ENCODE data around the gene EIF3F.

The EIF3F gene

GRCh38 chr11:7967826-7968225 lies 19.3 kb upstream of the EIF3F start:
- Histone ChIP-seq H3K27ac (ENCODE audit: low read length) (no peak overlapping the region), H3K9me3 (ENCODE audit: control insufficient read depth, insufficient read depth, low read length) (no peaks in the 10 kb centered on the region), H3K27me3 (ENCODE audit: control insufficient read depth, insufficient read depth, low read length) (no peaks in the 10 kb centered on the region), H3K4me1 (ENCODE audit: control insufficient read depth, insufficient read depth, low read length) (peaks cover 2% of the 10 kb centered on the region), H3K4me3 (ENCODE audit: low read length) (no peak overlapping the region), H3K36me3 (ENCODE audit: control insufficient read depth, insufficient read depth, low read length) (no peaks in the 10 kb centered on the region)
- DNase-seq (ENCODE audit: low read depth, low spot score), result no peak

- Histone ChIP-seq H3K27me3 (ENCODE audit: control insufficient read depth, insufficient read depth, low read length) (no peaks in the 10 kb centered on the region), H3K27ac (ENCODE audit: low read length) (no peak overlapping the region), H3K36me3 (ENCODE audit: control insufficient read depth, insufficient read depth, low read length) (no peaks in the 10 kb centered on the region), H3K4me1 (ENCODE audit: control insufficient read depth, insufficient read depth, low read length) (peaks cover 2% of the 10 kb centered on the region), H3K9me3 (ENCODE audit: control insufficient read depth, insufficient read depth, low read length) (no peaks in the 10 kb centered on the region), H3K4me3 (ENCODE audit: low read length) (no peak overlapping the region)
- WGBS (ENCODE audit: insufficient coverage, insufficient read length), result no CpG with 5 or more reads among the region's 2 CpGs
- DNase-seq (ENCODE audit: low read depth, low spot score), result no peak
Observed at GRCh38 chr11:7968686-7969085, 18.5 kb upstream of the EIF3F start.

- H3K27me3 ChIP-seq (ENCODE audit: control insufficient read depth, insufficient read depth, low read length), result no peaks in the 10 kb centered on the region
- H3K27ac ChIP-seq (ENCODE audit: low read length), result no peak overlapping the region
- H3K36me3 ChIP-seq (ENCODE audit: control insufficient read depth, insufficient read depth, low read length), result no peaks in the 10 kb centered on the region
- no peaks in the 10 kb centered on the region for H3K9me3 ChIP-seq (ENCODE audit: control insufficient read depth, insufficient read depth, low read length)
- H3K4me3 ChIP-seq (ENCODE audit: low read length), result no peak overlapping the region
- no peak for DNase-seq (ENCODE audit: low read depth, low spot score)
- peaks cover 2% of the 10 kb centered on the region for H3K4me1 ChIP-seq (ENCODE audit: control insufficient read depth, insufficient read depth, low read length)
- no CpG with 5 or more reads among the region's 3 CpGs for WGBS (ENCODE audit: insufficient coverage, insufficient read length)
Observed at GRCh38 chr11:7969756-7970646, 17.1 kb upstream of the EIF3F start.

- Histone ChIP-seq H3K36me3 (ENCODE audit: control insufficient read depth, insufficient read depth, low read length) (no peaks in the 10 kb centered on the region), H3K9me3 (ENCODE audit: control insufficient read depth, insufficient read depth, low read length) (no peaks in the 10 kb centered on the region), H3K27ac (ENCODE audit: low read length) (no peak overlapping the region), H3K27me3 (ENCODE audit: control insufficient read depth, insufficient read depth, low read length) (no peaks in the 10 kb centered on the region), H3K4me3 (ENCODE audit: low read length) (no peak overlapping the region), H3K4me1 (ENCODE audit: control insufficient read depth, insufficient read depth, low read length) (peaks cover 2% of the 10 kb centered on the region)
- DNase-seq (ENCODE audit: low read depth, low spot score), result no peak
Observed at GRCh38 chr11:7971846-7972245, 15.3 kb upstream of the EIF3F start.

GRCh38 chr11:7973011-7973410 lies 14.1 kb upstream of the EIF3F start:
- no peaks in the 10 kb centered on the region for H3K36me3 ChIP-seq (ENCODE audit: control insufficient read depth, insufficient read depth, low read length)
- no peak overlapping the region for H3K27ac ChIP-seq (ENCODE audit: low read length)
- H3K9me3 ChIP-seq (ENCODE audit: control insufficient read depth, insufficient read depth, low read length), result no peaks in the 10 kb centered on the region
- H3K4me1 ChIP-seq (ENCODE audit: control insufficient read depth, insufficient read depth, low read length), result peaks cover 2% of the 10 kb centered on the region; the same call in 1 of the 2 replicates
- DNase-seq (ENCODE audit: low read depth, low spot score), result no peak
- WGBS (ENCODE audit: insufficient coverage, insufficient read length), result no CpG with 5 or more reads among the region's 5 CpGs
- H3K27me3 ChIP-seq (ENCODE audit: control insufficient read depth, insufficient read depth, low read length), result no peaks in the 10 kb centered on the region
- no peak overlapping the region for H3K4me3 ChIP-seq (ENCODE audit: low read length)

GRCh38 chr11:7974668-7975067 lies 12.5 kb upstream of the EIF3F start:
- no peak overlapping the region for H3K27ac ChIP-seq (ENCODE audit: low read length)

GRCh38 chr11:7977232-7977917 lies 9.8 kb upstream of the EIF3F start:
- H3K9me3 ChIP-seq (ENCODE audit: control insufficient read depth, insufficient read depth, low read length), result no peaks in the 10 kb centered on the region
- H3K27ac ChIP-seq (ENCODE audit: low read length), result no peak overlapping the region
- DNase-seq (ENCODE audit: low read depth, low spot score), result no peak
- no peaks in the 10 kb centered on the region for H3K27me3 ChIP-seq (ENCODE audit: control insufficient read depth, insufficient read depth, low read length)
- no CpG with 5 or more reads among the region's 5 CpGs for WGBS (ENCODE audit: insufficient coverage, insufficient read length)
- no peaks in the 10 kb centered on the region for H3K36me3 ChIP-seq (ENCODE audit: control insufficient read depth, insufficient read depth, low read length)
- no peaks in the 10 kb centered on the region for H3K4me1 ChIP-seq (ENCODE audit: control insufficient read depth, insufficient read depth, low read length)
- H3K4me3 ChIP-seq (ENCODE audit: low read length), result no peak overlapping the region

More at GRCh38 chr11:7974668-7975067, 12.5 kb upstream of the EIF3F start:
- no peak overlapping the region for H3K4me3 ChIP-seq (ENCODE audit: low read length)
- peaks cover 2% of the 10 kb centered on the region; the same call in 1 of the 2 replicates for H3K4me1 ChIP-seq (ENCODE audit: control insufficient read depth, insufficient read depth, low read length)
- WGBS (ENCODE audit: insufficient coverage, insufficient read length), result no CpG with 5 or more reads among the region's 2 CpGs
- no peaks in the 10 kb centered on the region for H3K36me3 ChIP-seq (ENCODE audit: control insufficient read depth, insufficient read depth, low read length)
- no peak for DNase-seq (ENCODE audit: low read depth, low spot score)
- no peaks in the 10 kb centered on the region for H3K27me3 ChIP-seq (ENCODE audit: control insufficient read depth, insufficient read depth, low read length)
- no peaks in the 10 kb centered on the region for H3K9me3 ChIP-seq (ENCODE audit: control insufficient read depth, insufficient read depth, low read length)

GRCh38 chr11:7981619-7982157 lies 5.4 kb upstream of the EIF3F start:
- DNase-seq (ENCODE audit: low read depth, low spot score), result no peak
- WGBS (ENCODE audit: insufficient coverage, insufficient read length), result no CpG with 5 or more reads among the region's 1 CpG
- Histone ChIP-seq H3K36me3 (ENCODE audit: control insufficient read depth, insufficient read depth, low read length) (no peaks in the 10 kb centered on the region), H3K4me1 (ENCODE audit: control insufficient read depth, insufficient read depth, low read length) (no peaks in the 10 kb centered on the region), H3K4me3 (ENCODE audit: low read length) (no peak overlapping the region), H3K9me3 (ENCODE audit: control insufficient read depth, insufficient read depth, low read length) (no peaks in the 10 kb centered on the region), H3K27ac (ENCODE audit: low read length) (no peak overlapping the region), H3K27me3 (ENCODE audit: control insufficient read depth, insufficient read depth, low read length) (no peaks in the 10 kb centered on the region)

GRCh38 chr11:7982582-7983119 lies 4.5 kb upstream of the EIF3F start:
- Histone ChIP-seq H3K9me3 (ENCODE audit: control insufficient read depth, insufficient read depth, low read length) (no peaks in the 10 kb centered on the region), H3K4me1 (ENCODE audit: control insufficient read depth, insufficient read depth, low read length) (no peaks in the 10 kb centered on the region), H3K4me3 (ENCODE audit: low read length) (no peak overlapping the region), H3K27ac (ENCODE audit: low read length) (no peak overlapping the region), H3K27me3 (ENCODE audit: control insufficient read depth, insufficient read depth, low read length) (no peaks in the 10 kb centered on the region), H3K36me3 (ENCODE audit: control insufficient read depth, insufficient read depth, low read length) (no peaks in the 10 kb centered on the region)
- WGBS (ENCODE audit: insufficient coverage, insufficient read length), result no CpG with 5 or more reads among the region's 1 CpG
- no peak for DNase-seq (ENCODE audit: low read depth, low spot score)

GRCh38 chr11:7983832-7984590 lies 3.1 kb upstream of the EIF3F start:
- H3K36me3 ChIP-seq (ENCODE audit: control insufficient read depth, insufficient read depth, low read length), result no peaks in the 10 kb centered on the region
- no CpG with 5 or more reads among the region's 7 CpGs for WGBS (ENCODE audit: insufficient coverage, insufficient read length)
- DNase-seq (ENCODE audit: low read depth, low spot score), result no peak
- H3K4me1 ChIP-seq (ENCODE audit: control insufficient read depth, insufficient read depth, low read length), result no peaks in the 10 kb centered on the region; the same call in 1 of the 2 replicates
- no peak overlapping the region for H3K27ac ChIP-seq (ENCODE audit: low read length)
- H3K9me3 ChIP-seq (ENCODE audit: control insufficient read depth, insufficient read depth, low read length), result no peaks in the 10 kb centered on the region
- no peak overlapping the region for H3K4me3 ChIP-seq (ENCODE audit: low read length)
- no peaks in the 10 kb centered on the region for H3K27me3 ChIP-seq (ENCODE audit: control insufficient read depth, insufficient read depth, low read length)

Data from iPS DF 6.9 (cell line).